Stimulated activated CD4-positive, alpha-beta T cell treated with anti-CD3 and anti-CD28 coated beads, TNF-alpha, amount 100 ng/mL, for 4 hours (primary cell): ENCODE results near the gene FBP1.
A peak's percentile ranks its signal among the peaks of the same experiment; 100 is the strongest.
"Not testable (repeated sequence)": the region's sequence is repeated elsewhere in the genome, so short reads cannot be mapped to it uniquely, and the experiment has no call there.

Source experiments
- DNase-seq, 3 experiments: peaks; one replicate each; pipeline ENCODE4 v3.0.0-alpha.2; 2020; ENCODE audit warnings: low read depth in 3 of 3

FBP1 gene

GRCh38 chr9:94619026-94619425, 20.3 kb downstream of the FBP1 start:
- DNase-seq: no peak

- DNase-seq: no peak
Observed at GRCh38 chr9:94613003-94613402, 26.3 kb downstream of the FBP1 start.

GRCh38 chr9:94612071-94612470, 27.2 kb downstream of the FBP1 start:
- DNase-seq: no peak

GRCh38 chr9:94611638-94612068, 27.7 kb downstream of the FBP1 start:
- DNase-seq: no peak

- no peak for DNase-seq
Observed at GRCh38 chr9:94610181-94610606, 29.1 kb downstream of the FBP1 start.

GRCh38 chr9:94607423-94607691, 32.0 kb downstream of the FBP1 start:
- DNase-seq: no peak

GRCh38 chr9:94606646-94607422, 32.5 kb downstream of the FBP1 start:
- DNase-seq: no peak

- DNase-seq: peak; percentile 25 to 40 (median 39)
Observed at GRCh38 chr9:94603259-94604160, 35.8 kb downstream of the FBP1 start.

- DNase-seq: no peak
Observed at GRCh38 chr9:94602666-94603065, 36.7 kb downstream of the FBP1 start.

GRCh38 chr9:94600715-94601114, 38.6 kb downstream of the FBP1 start:
- DNase-seq: no peak

GRCh38 chr9:94600258-94600657, 39.1 kb downstream of the FBP1 start:
- no peak for DNase-seq

- no peak for DNase-seq
Observed at GRCh38 chr9:94599102-94599501, 40.2 kb downstream of the FBP1 start.

GRCh38 chr9:94593459-94594345, 45.6 kb downstream of the FBP1 start, which contains the start of gene FBP2:
Gene FBP2 (minus strand): TSS chr9:94593824. CDS start chr9:94593726, 98 bp downstream.
- no peak for DNase-seq

GRCh38 chr9:94592683-94593082, 46.6 kb downstream of the FBP1 start:
- not testable (repeated sequence) for DNase-seq

- DNase-seq: no peak
Observed at GRCh38 chr9:94591876-94592275, 47.4 kb downstream of the FBP1 start.

- DNase-seq: not testable (repeated sequence)
Observed at GRCh38 chr9:94591046-94591545, 48.2 kb downstream of the FBP1 start.

GRCh38 chr9:94588681-94589080, 50.6 kb downstream of the FBP1 start:
- no peak for DNase-seq

GRCh38 chr9:94586814-94587213, 52.5 kb downstream of the FBP1 start:
- DNase-seq: no peak

GRCh38 chr9:94586316-94586715, 53.0 kb downstream of the FBP1 start:
- DNase-seq: no peak

GRCh38 chr9:94584555-94584954, 54.8 kb downstream of the FBP1 start:
- DNase-seq: peak in 1 of 3 experiments; percentile 1

- no peak for DNase-seq
Observed at GRCh38 chr9:94581728-94582127, 57.6 kb downstream of the FBP1 start.

GRCh38 chr9:94577571-94577970, 61.7 kb downstream of the FBP1 start:
- DNase-seq: no peak
